ENCODE measurements around the gene TNS4. TPM values are rescaled to one million over a fixed set of nuclear protein-coding genes. Genes with fewer than 3 reads are reported as not detected.

The TNS4 gene
- total and polyA plus RNA-seq, 12 donors = 0.01 to 0.62 TPM; not detected in 10

DNA sequence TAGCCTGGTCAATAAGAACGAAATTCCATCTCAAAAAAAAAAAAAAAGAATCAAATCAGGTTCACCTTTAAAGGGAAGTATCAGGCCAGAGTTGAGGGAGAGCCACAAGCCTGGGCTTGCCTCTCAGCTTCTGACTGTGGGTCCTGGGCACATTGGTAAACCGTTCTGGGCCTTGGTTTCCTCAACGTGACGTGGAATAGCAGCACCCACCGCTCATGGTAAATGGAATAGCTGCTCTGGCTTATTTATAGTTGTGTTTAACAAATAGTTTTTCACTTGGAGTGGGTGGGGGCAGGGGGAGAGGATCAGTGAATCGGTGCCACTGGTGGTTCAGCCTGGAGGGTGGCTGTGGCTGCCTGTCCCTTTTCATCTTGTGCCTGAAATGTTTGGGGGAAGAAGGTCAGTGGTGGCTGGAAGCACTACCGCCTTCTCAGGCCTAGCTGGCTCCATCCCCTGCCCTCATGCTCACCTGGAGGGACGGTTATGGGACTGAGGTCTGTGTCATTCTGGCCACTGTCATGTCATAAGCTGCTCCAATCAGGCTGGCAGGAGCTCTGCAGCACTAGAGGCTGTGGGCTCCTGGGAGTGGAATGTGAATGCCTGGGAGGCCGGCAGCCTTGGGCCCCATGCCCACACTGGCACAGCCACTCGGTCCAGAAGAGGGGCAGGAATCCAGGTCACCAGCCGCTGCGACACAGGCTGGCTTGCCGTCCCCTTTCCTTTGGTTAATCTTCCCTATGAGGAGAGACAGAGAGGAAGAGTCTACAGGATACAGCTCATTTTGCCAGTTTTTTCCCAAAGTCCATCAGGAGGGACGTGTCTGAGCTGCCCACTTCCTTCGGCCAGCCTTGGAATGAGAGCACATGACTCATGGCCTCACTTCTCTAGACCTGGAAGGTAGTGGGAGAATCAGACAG is 36.9 kb upstream of the TNS4 start:
- TF ChIP-seq, protein P1, sequence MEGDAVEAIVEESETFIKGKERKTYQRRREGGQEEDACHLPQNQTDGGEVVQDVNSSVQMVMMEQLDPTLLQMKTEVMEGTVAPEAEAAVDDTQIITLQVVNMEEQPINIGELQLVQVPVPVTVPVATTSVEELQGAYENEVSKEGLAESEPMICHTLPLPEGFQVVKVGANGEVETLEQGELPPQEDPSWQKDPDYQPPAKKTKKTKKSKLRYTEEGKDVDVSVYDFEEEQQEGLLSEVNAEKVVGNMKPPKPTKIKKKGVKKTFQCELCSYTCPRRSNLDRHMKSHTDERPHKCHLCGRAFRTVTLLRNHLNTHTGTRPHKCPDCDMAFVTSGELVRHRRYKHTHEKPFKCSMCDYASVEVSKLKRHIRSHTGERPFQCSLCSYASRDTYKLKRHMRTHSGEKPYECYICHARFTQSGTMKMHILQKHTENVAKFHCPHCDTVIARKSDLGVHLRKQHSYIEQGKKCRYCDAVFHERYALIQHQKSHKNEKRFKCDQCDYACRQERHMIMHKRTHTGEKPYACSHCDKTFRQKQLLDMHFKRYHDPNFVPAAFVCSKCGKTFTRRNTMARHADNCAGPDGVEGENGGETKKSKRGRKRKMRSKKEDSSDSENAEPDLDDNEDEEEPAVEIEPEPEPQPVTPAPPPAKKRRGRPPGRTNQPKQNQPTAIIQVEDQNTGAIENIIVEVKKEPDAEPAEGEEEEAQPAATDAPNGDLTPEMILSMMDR (IDR thresholded peaks at IDR 0.05) = no peak
- H3K9me3 ChIP-seq = no peaks in the 10 kb centered on the region
- peak; percentile 75 to 78 for DNase-seq

DNA sequence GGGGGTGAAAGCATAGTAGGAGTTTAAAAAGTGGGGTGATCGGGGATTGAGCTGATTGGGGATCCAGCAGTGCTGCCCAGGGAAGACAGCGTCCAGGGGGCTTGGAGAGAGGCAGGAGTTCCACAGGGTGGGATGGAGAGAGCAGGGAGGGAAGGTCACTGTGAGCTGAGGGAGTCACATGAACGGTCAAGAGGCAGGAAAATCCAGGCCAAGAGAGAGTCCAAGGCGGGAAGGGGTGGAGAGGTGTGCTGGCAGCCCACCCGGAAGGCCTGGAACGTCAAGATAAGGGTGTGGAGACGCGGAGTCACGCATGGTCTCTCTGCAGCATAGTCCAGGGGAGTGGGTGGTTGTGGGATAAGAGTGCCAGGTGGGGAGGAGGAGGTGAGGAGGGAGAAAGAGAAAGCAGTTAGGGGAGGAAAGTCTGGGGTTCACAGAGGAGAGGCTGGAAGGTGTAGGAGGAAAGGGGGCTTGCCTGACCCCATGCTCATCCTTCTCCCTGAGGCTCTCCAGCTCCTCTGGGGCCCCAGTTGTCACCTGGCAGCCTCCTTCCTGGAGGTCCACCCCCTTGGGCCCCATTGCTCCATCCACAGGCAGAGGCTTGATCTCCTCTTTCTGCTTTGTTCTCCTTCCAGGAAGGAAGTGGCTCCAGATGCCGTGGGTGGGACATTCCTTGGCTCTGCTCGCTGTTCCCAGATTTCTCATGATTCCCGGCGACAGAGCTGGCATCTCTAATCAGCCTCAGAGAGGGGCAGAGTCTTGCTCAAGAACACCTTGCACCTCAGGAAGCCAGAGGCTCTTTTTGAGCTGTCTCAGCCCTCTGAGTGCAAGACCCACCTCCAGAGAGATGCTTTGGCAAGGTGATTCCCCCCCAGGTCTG is 35.1 kb upstream of the TNS4 start:
- DNase-seq = peak; percentile 70 to 80
- Histone ChIP-seq H3K4me3 (no peak overlapping the region), H3K27ac (peak overlapping the region; percentile 5 to 97 (median 89)), H3K27me3 (no peaks in the 10 kb centered on the region), H3K4me1 (peaks cover 37 to 96% (median 82%) of the 10 kb centered on the region in 9 donors), H3K36me3 (no peaks in the 10 kb centered on the region), H3K9me3 (no peaks in the 10 kb centered on the region)
- intact Hi-C loops (cut with DNase I) = loop anchor here in 7 of 10 donors (2.0 to 10.0 kb wide), 6 partner anchors 20 to 232 kb away; partner anchors contain the start of genes RARA (in 3 of the 7) and GJD3 (in 1 of the 7)
- peak; percentile 40 to 81 (median 62) for ATAC-seq
- 14 to 21% methylated on average over 13 of the region's 13 CpGs for WGBS, 2 donors
- TF ChIP-seq, protein P1 (IDR thresholded peaks at IDR 0.05) = no peak

More for the DNA sequence above, 36.9 kb upstream of the TNS4 start:
- Histone ChIP-seq H3K27me3 (no peaks in the 10 kb centered on the region), H3K4me3 (no peak overlapping the region), H3K36me3 (no peaks in the 10 kb centered on the region), H3K4me1 (peaks cover 50 to 96% (median 85%) of the 10 kb centered on the region in 9 donors), H3K27ac (peak overlapping the region; percentile 35 to 97 (median 89))
- 53 to 63% methylated on average over 15 of the region's 15 CpGs for WGBS, 2 donors
- intact Hi-C loops (cut with DNase I) = loop anchor here in 5 of 10 donors (5.0 to 10.0 kb wide), 4 partner anchors 173 to 233 kb away; partner anchors contain the start of genes RARA (in 3 of the 5) and GJD3 (in 1 of the 5)
- ATAC-seq = peak; percentile 17 to 65 (median 42)

DNA sequence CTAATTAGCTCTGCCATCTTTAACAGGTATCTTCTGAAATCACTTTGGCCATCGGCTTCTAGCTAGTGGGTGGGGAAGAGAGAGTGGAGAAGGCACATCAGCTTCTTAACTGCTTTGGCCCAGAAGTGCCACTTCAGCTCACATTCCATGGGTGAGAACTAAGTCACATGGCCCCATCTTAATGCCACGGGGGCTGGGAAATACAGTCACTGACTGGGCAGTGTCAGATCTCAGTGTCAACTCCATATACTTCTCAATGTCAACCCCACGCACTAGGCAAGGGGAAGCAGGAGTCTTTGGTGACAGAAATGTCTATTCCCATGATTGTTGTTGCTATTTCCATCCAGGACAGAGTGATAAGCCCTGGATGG is 34.5 kb upstream of the TNS4 start:
- TF ChIP-seq, protein P1 (IDR thresholded peaks at IDR 0.05) = no peak
- Histone ChIP-seq H3K27ac (peak overlapping the region; percentile 5 to 97 (median 89)), H3K36me3 (no peaks in the 10 kb centered on the region), H3K27me3 (no peaks in the 10 kb centered on the region), H3K4me3 (no peak overlapping the region), H3K9me3 (no peaks in the 10 kb centered on the region), H3K4me1 (peaks cover 32 to 92% (median 75%) of the 10 kb centered on the region in 9 donors)
- DNase-seq = no peak
- WGBS, 2 donors = 23 to 40% methylated on average over 3 of the region's 3 CpGs
- intact Hi-C loops (cut with DNase I) = loop anchor here in 7 of 10 donors (2.0 to 10.0 kb wide), 7 partner anchors 21 to 231 kb away; partner anchors contain the start of genes RARA (in 3 of the 7) and GJD3 (in 1 of the 7)
- ATAC-seq = peak in 6 of 8 donors; percentile 1 to 33 (median 14)
